ENCODE measurements around the gene TMEM116. TPM values are rescaled to one million over a fixed set of nuclear protein-coding genes. Genes with fewer than 3 reads are reported as not detected.

The TMEM116 gene
- total and polyA plus RNA-seq, 10 of the 15 experiments (the other 5 are each of a cell fraction or from before 2014, with no cell fraction given): 6.0 to 25.7 (median 8.5) TPM

GRCh38 chr12:111991535-111991934 is 21.4 kb downstream of the TMEM116 start (continued):
- TF ChIP-seq ATF3 (IDR thresholded peaks at IDR 0.05; ENCODE audit: borderline replicate concordance, extremely low read depth, low read depth, low read length) (no peak), MTA3 (IDR thresholded peaks at IDR 0.05; ENCODE audit: borderline replicate concordance, low read length) (no peak)

GRCh38 chr12:111984820-111985219 is 28.1 kb downstream of the TMEM116 start:
- POLR2A ChIA-PET: no interaction called here
- H3K79me2 ChIP-seq (ENCODE audit: control insufficient read depth, insufficient read depth, low read length): no peaks in the 10 kb centered on the region
- ATAC-seq: no peak
- H2AFZ ChIP-seq (ENCODE audit: control insufficient read depth, low read depth, low read length): no peak overlapping the region
- no peaks in the 10 kb centered on the region for H3K36me3 ChIP-seq (ENCODE audit: control insufficient read depth in 2 of 2, insufficient read depth in 2 of 2, low read length in 1 of 2)
- TF ChIP-seq KDM1A (IDR thresholded peaks at IDR 0.05; ENCODE audit: borderline replicate concordance): no peak
- no peak for TF ChIP-seq JUNB (IDR thresholded peaks at IDR 0.05)
- no peak for FAIRE-seq
- 50% methylated on average over 2 of the region's 2 CpGs for WGBS (ENCODE audit: insufficient coverage, insufficient replicate concordance, low lambda C conversion rate, missing lambda C conversion rate)
- H3K9me3 ChIP-seq (replicated peaks; ENCODE audit: control insufficient read depth, insufficient read depth, low read length): no peaks in the 10 kb centered on the region
- H3K4me1 ChIP-seq (ENCODE audit: control insufficient read depth, insufficient read depth, low read length): no peaks in the 10 kb centered on the region
- H3K4me2 ChIP-seq (ENCODE audit: control insufficient read depth, insufficient read depth): no peak overlapping the region
- RAD21 ChIA-PET (ENCODE audit: unreplicated experiment): no interaction called here
- no TSS peak for BruUV-seq (replicated peaks)
- CTCF ChIA-PET: no interaction called here
- intact Hi-C loops (cut with micrococcal nuclease; ENCODE audit: unreplicated experiment): no loop called here
- H3K9ac ChIP-seq (ENCODE audit: control insufficient read depth, insufficient read depth, low read length): no peak overlapping the region
- no peak for DNase-seq (ENCODE audit: low read depth, low spot score)
- no peak overlapping the region for H3K27ac ChIP-seq (ENCODE audit: control insufficient read depth, insufficient read depth)
- no peaks in the 10 kb centered on the region for H3K27me3 ChIP-seq (replicated peaks in 1 of 2; ENCODE audit: control insufficient read depth in 2 of 2, insufficient read depth in 2 of 2, low read length in 1 of 2)
- H3K4me3 ChIP-seq: no peak overlapping the region
- no peaks in the 10 kb centered on the region; the same call in 1 of the 2 replicates for H4K20me1 ChIP-seq (ENCODE audit: control insufficient read depth, insufficient read depth)
- in situ Hi-C loops (cut with MboI): no loop called here
- SMC1A ChIA-PET (ENCODE audit: uncharacterized antibody, unreplicated experiment): no interaction called here

DNA sequence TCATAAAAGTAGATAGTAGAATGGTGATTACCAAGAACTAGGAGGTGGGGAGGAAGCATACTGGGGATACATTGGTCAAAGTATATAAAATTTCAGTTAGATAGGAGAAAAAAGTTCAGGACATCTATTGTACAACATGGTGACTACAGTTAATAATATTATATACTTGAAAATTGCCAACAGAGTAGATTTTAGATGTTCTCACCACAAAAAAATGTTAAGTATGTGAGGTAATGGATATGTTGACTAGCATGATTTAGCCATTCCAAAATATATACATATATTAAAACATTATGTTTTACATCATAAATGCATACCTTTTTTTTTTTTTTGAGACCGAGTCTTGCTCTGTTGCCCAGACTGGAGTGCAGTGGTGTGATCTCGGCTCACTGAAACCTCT is 31.0 kb downstream of the TMEM116 start:
- ChIA-PET CTCF (no interaction called here), RAD21 (ENCODE audit: unreplicated experiment) (no interaction called here), SMC1A (ENCODE audit: uncharacterized antibody, unreplicated experiment) (interaction anchor here (0.7 kb wide), 1 partner anchor 10 kb away, joined by 3 read pairs; no protein-coding TSS in a partner anchor), POLR2A (interaction anchor here (0.7 kb wide), 1 partner anchor 239 kb away, joined by 3 read pairs; no protein-coding TSS in a partner anchor)
- no peaks in the 10 kb centered on the region for H3K36me3 ChIP-seq (ENCODE audit: control insufficient read depth in 2 of 2, insufficient read depth in 2 of 2, low read length in 1 of 2)
- H3K4me1 ChIP-seq (ENCODE audit: control insufficient read depth, insufficient read depth, low read length): no peaks in the 10 kb centered on the region
- FAIRE-seq: no peak
- H3K4me3 ChIP-seq: no peak overlapping the region
- no peaks in the 10 kb centered on the region for H3K9me3 ChIP-seq (replicated peaks; ENCODE audit: control insufficient read depth, insufficient read depth, low read length)
- H2AFZ ChIP-seq (ENCODE audit: control insufficient read depth, low read depth, low read length): no peak overlapping the region
- no peak overlapping the region for H3K9ac ChIP-seq (ENCODE audit: control insufficient read depth, insufficient read depth, low read length)
- no peak for DNase-seq (ENCODE audit: low read depth, low spot score)
- intact Hi-C loops (cut with micrococcal nuclease; ENCODE audit: unreplicated experiment): no loop called here
- in situ Hi-C loops (cut with MboI): no loop called here
- H3K27me3 ChIP-seq (replicated peaks in 1 of 2; ENCODE audit: control insufficient read depth in 2 of 2, insufficient read depth in 2 of 2, low read length in 1 of 2): no peaks in the 10 kb centered on the region
- H4K20me1 ChIP-seq (ENCODE audit: control insufficient read depth, insufficient read depth): no peaks in the 10 kb centered on the region; the same call in 1 of the 2 replicates
- H3K79me2 ChIP-seq (ENCODE audit: control insufficient read depth, insufficient read depth, low read length): no peaks in the 10 kb centered on the region
- H3K4me2 ChIP-seq (ENCODE audit: control insufficient read depth, insufficient read depth): no peak overlapping the region
- no TSS peak for BruUV-seq (replicated peaks)
- H3K27ac ChIP-seq (ENCODE audit: control insufficient read depth, insufficient read depth): no peak overlapping the region
- 100% methylated on average over 1 of the region's 2 CpGs for WGBS (ENCODE audit: insufficient coverage, insufficient replicate concordance, low lambda C conversion rate, missing lambda C conversion rate)
- no peak for ATAC-seq
- TF ChIP-seq FOXK2 (IDR thresholded peaks at IDR 0.05) (no peak), RUNX3 (IDR thresholded peaks at IDR 0.05; ENCODE audit: low read length) (no peak), ZZZ3 (IDR thresholded peaks at IDR 0.05; ENCODE audit: control insufficient read depth, insufficient read length, low read depth) (no peak), ZNF207 (IDR thresholded peaks at IDR 0.05; ENCODE audit: borderline replicate concordance) (no peak), IRF5 (IDR thresholded peaks at IDR 0.05; ENCODE audit: borderline replicate concordance) (no peak)
- TF ChIP-seq, protein P1, sequence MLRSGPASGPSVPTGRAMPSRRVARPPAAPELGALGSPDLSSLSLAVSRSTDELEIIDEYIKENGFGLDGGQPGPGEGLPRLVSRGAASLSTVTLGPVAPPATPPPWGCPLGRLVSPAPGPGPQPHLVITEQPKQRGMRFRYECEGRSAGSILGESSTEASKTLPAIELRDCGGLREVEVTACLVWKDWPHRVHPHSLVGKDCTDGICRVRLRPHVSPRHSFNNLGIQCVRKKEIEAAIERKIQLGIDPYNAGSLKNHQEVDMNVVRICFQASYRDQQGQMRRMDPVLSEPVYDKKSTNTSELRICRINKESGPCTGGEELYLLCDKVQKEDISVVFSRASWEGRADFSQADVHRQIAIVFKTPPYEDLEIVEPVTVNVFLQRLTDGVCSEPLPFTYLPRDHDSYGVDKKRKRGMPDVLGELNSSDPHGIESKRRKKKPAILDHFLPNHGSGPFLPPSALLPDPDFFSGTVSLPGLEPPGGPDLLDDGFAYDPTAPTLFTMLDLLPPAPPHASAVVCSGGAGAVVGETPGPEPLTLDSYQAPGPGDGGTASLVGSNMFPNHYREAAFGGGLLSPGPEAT (IDR thresholded peaks at IDR 0.05; ENCODE audit: low read depth): no peak

All from GM12878 (cell line).